ENCODE data around the gene ASIC3. TPM values are rescaled to one million over a fixed set of nuclear protein-coding genes. Genes with fewer than 3 reads are reported as not detected.
A peak's percentile ranks its signal among the peaks of the same experiment; 100 is the strongest.

Gene ASIC3
- 10 to 100 TPM in 1 of 4 donors, 1 to 10 TPM in 3; 2.5 to 10.7 (median 5.0) TPM for total RNA-seq

- no peak for TF ChIP-seq POLR2A (IDR thresholded peaks at IDR 0.05)
- Histone ChIP-seq H3K4me1 (peaks cover 0 to 9% (median 4%) of the 10 kb centered on the region in 4 donors), H3K36me3 (peaks cover 0 to 12% (median 0%) of the 10 kb centered on the region in 3 donors), H3K27ac (no peak within 1 kb of the TSS), H3K27me3 (no peaks in the 10 kb centered on the region), H3K4me3 (no peak within 1 kb of the TSS), H3K9me3 (no peaks in the 10 kb centered on the region)
- DNase-seq = no peak
These were observed at the start of gene ASIC3 for GRCh38 chr7:151047976-151048815. Gene ASIC3, plus strand, starts transcription at chr7:151048531. Its CDS starts 355 bp downstream, at chr7:151048886.

- no peaks in the 10 kb centered on the region for H3K27me3 ChIP-seq
- no peaks in the 10 kb centered on the region for H3K36me3 ChIP-seq
- DNase-seq = no peak
- H3K4me1 ChIP-seq = no peaks in the 10 kb centered on the region
- H3K27ac ChIP-seq = no peak overlapping the region
- H3K9me3 ChIP-seq = no peaks in the 10 kb centered on the region
- no peak overlapping the region for H3K4me3 ChIP-seq
- no peak for TF ChIP-seq POLR2A (IDR thresholded peaks at IDR 0.05)
- TF ChIP-seq, protein P1, sequence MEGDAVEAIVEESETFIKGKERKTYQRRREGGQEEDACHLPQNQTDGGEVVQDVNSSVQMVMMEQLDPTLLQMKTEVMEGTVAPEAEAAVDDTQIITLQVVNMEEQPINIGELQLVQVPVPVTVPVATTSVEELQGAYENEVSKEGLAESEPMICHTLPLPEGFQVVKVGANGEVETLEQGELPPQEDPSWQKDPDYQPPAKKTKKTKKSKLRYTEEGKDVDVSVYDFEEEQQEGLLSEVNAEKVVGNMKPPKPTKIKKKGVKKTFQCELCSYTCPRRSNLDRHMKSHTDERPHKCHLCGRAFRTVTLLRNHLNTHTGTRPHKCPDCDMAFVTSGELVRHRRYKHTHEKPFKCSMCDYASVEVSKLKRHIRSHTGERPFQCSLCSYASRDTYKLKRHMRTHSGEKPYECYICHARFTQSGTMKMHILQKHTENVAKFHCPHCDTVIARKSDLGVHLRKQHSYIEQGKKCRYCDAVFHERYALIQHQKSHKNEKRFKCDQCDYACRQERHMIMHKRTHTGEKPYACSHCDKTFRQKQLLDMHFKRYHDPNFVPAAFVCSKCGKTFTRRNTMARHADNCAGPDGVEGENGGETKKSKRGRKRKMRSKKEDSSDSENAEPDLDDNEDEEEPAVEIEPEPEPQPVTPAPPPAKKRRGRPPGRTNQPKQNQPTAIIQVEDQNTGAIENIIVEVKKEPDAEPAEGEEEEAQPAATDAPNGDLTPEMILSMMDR (IDR thresholded peaks at IDR 0.05) = no peak
These were observed 49.3 kb upstream of the ASIC3 start for GRCh38 chr7:150999001-150999400.

- Histone ChIP-seq H3K4me3 (no peak overlapping the region), H3K4me1 (no peaks in the 10 kb centered on the region), H3K27ac (no peak overlapping the region), H3K27me3 (no peaks in the 10 kb centered on the region), H3K9me3 (no peaks in the 10 kb centered on the region), H3K36me3 (no peaks in the 10 kb centered on the region)
- no peak for TF ChIP-seq POLR2A (IDR thresholded peaks at IDR 0.05)
- TF ChIP-seq, protein P1 (IDR thresholded peaks at IDR 0.05) = no peak
- no peak for DNase-seq
These were observed 48.7 kb upstream of the ASIC3 start for GRCh38 chr7:150999497-151000230.

- DNase-seq = no peak
- no peaks in the 10 kb centered on the region for H3K9me3 ChIP-seq
- no peak overlapping the region for H3K27ac ChIP-seq
- TF ChIP-seq, protein P1 (IDR thresholded peaks at IDR 0.05) = no peak
- TF ChIP-seq POLR2A (IDR thresholded peaks at IDR 0.05) = no peak
- H3K36me3 ChIP-seq = no peaks in the 10 kb centered on the region
- no peaks in the 10 kb centered on the region for H3K27me3 ChIP-seq
- H3K4me1 ChIP-seq = no peaks in the 10 kb centered on the region
- no peak overlapping the region for H3K4me3 ChIP-seq
These were observed 47.3 kb upstream of the ASIC3 start for GRCh38 chr7:151000897-151001495.

DNA sequence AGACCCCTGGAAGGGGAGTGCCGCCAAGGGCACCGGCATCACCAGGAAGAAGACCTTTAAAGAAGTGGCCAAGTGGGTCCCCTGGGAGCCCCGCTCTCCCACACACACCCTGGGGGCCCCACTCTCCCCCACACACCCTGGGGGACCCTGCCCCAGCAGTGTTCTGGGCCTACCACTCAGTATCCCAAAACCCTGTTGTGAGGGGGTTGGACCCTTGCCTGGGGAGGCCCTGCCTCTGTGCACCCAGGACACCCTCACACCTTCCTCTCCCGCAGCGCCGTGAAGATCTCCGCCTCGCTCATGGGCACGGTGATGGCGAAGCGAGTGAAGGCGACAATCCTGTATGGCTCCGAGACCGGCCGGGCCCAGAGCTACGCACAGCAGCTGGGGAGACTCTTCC is 46.8 kb upstream of the ASIC3 start:
- Histone ChIP-seq H3K9me3 (no peaks in the 10 kb centered on the region), H3K27me3 (no peaks in the 10 kb centered on the region), H3K4me1 (no peaks in the 10 kb centered on the region), H3K4me3 (no peak overlapping the region), H3K27ac (no peak overlapping the region), H3K36me3 (no peaks in the 10 kb centered on the region)
- TF ChIP-seq, protein P1 (IDR thresholded peaks at IDR 0.05) = no peak
- no peak for TF ChIP-seq POLR2A (IDR thresholded peaks at IDR 0.05)
- DNase-seq = peak in 1 of 3 donors; percentile 34

Measured in Peyer's patch (tissue), 4 donors.